K562 (cell line): ENCODE measurements around the gene ITPRID2.

Experiments used
- BMI1 ChIP-seq: fragments of 150-350 bp; IDR thresholded peaks from 2 replicates; pipeline ENCODE4 v1.6.1; 2014; ENCODE audit warnings: low read length
- CTBP1 ChIP-seq: fragments of 450-650 bp; IDR thresholded peaks from 2 replicates; pipeline ENCODE4 v1.6.1; 2016; ENCODE audit warnings: borderline replicate concordance
- E2F8 ChIP-seq: fragments of 450-650 bp; IDR thresholded peaks from 2 replicates; pipeline ENCODE4 v1.7.1; 2018; ENCODE audit warnings: mild to moderate bottlenecking, low read depth; ENCODE audit not compliant: partially characterized antibody
- EZH2 ChIP-seq: IDR thresholded peaks from 2 replicates; pipeline ENCODE4 v1.6.1; 2012; ENCODE audit warnings: low read depth, mild to moderate bottlenecking, inconsistent platforms, low read length, borderline replicate concordance
- FOXK2 ChIP-seq, 2 experiments: fragments of 450-650 bp; IDR thresholded peaks in 1 of 2; conservative IDR thresholded peaks in 1 of 2; 2 replicates each; pipeline ENCODE4 v1.6.1; 2016; ENCODE audit warnings: low read depth in 2 of 2, mild to moderate bottlenecking in 1 of 2
- ZNF589 ChIP-seq: fragments of 200-800 bp; sonication (Bioruptor generic); IDR thresholded peaks from 2 replicates; pipeline ENCODE4 v1.6.1; 2016; ENCODE audit warnings: low read depth, missing genetic modification characterization, missing compliant biosample characterization

GRCh38 chr2:181943411-181944124 lies 52.0 kb downstream of the ITPRID2 start:
- TF ChIP-seq E2F8 (no peak), ZNF589 (CRISPR knock-in tag) (no peak), BMI1 (no peak), CTBP1 (no peak), EZH2 (no peak), FOXK2 (conservative IDR thresholded peaks at IDR 0.05 in 1 of 2, IDR thresholded peaks at IDR 0.05 in 1 of 2; ENCODE audit: low read depth in 2 of 2) (no peak)
